Duodenal mucosa (tissue), 2 donors: Measurements from ENCODE around the gene BRD3.

ENCODE experiments used
- H3K27ac ChIP-seq: one replicate; pipeline ENCODE4 v1.7.0; 2013; ENCODE audit warnings: low read depth, low read length
- H3K27me3 ChIP-seq, 2 donors: one replicate each; pipeline ENCODE4 v1.7.0; 2013; ENCODE audit warnings: low read length in 2 of 2, control low read depth in 1 of 2; ENCODE audit not compliant: insufficient read depth in 2 of 2, control insufficient read depth in 1 of 2
- H3K36me3 ChIP-seq, 2 donors: one replicate each; pipeline ENCODE4 v1.7.0; 2013; ENCODE audit warnings: low read length in 2 of 2, control low read depth in 1 of 2; ENCODE audit not compliant: insufficient read depth in 2 of 2, control insufficient read depth in 1 of 2
- H3K4me1 ChIP-seq, 2 donors: one replicate each; pipeline ENCODE4 v1.7.0; 2013; ENCODE audit warnings: low read length in 2 of 2, control low read depth in 1 of 2; ENCODE audit not compliant: insufficient read depth in 2 of 2, control insufficient read depth in 1 of 2
- H3K4me3 ChIP-seq, 2 donors: one replicate each; pipeline ENCODE4 v1.7.0; 2013; ENCODE audit warnings: low read length in 2 of 2, low read depth in 1 of 2
- H3K9ac ChIP-seq, 2 donors: one replicate each; pipeline ENCODE4 v1.7.0; 2013; ENCODE audit warnings: low read length in 2 of 2, low read depth in 1 of 2
- H3K9me3 ChIP-seq, 2 donors: one replicate each; pipeline ENCODE4 v1.7.0; 2013; ENCODE audit warnings: low read length in 2 of 2, control low read depth in 1 of 2; ENCODE audit not compliant: control insufficient read depth in 1 of 2

Gene BRD3

GRCh38 chr9:134004131-134004873 lies 63.5 kb downstream of the BRD3 start:
- Histone ChIP-seq H3K4me1 (no peaks in the 10 kb centered on the region), H3K4me3 (no peak overlapping the region), H3K9me3 (no peaks in the 10 kb centered on the region), H3K27ac (no peak overlapping the region), H3K27me3 (peaks cover 0 to 7% of the 10 kb centered on the region in 2 donors), H3K36me3 (no peaks in the 10 kb centered on the region), H3K9ac (no peak overlapping the region)

- Histone ChIP-seq H3K27me3 (peaks cover 0 to under 1% of the 10 kb centered on the region in 2 donors), H3K27ac (no peak overlapping the region), H3K36me3 (no peaks in the 10 kb centered on the region), H3K4me3 (no peak overlapping the region), H3K9ac (no peak overlapping the region), H3K4me1 (no peaks in the 10 kb centered on the region), H3K9me3 (no peaks in the 10 kb centered on the region)
Measured at GRCh38 chr9:134003237-134003636, 64.6 kb downstream of the BRD3 start.

GRCh38 chr9:134002796-134003195 lies 65.0 kb downstream of the BRD3 start:
- H3K27me3 ChIP-seq = no peaks in the 10 kb centered on the region
- H3K4me1 ChIP-seq = no peaks in the 10 kb centered on the region
- H3K27ac ChIP-seq = no peak overlapping the region
- no peak overlapping the region for H3K4me3 ChIP-seq
- H3K36me3 ChIP-seq = no peaks in the 10 kb centered on the region
- no peak overlapping the region for H3K9ac ChIP-seq
- H3K9me3 ChIP-seq = no peaks in the 10 kb centered on the region

- Histone ChIP-seq H3K9me3 (no peaks in the 10 kb centered on the region), H3K4me3 (no peak overlapping the region), H3K9ac (no peak overlapping the region), H3K4me1 (no peaks in the 10 kb centered on the region), H3K27me3 (no peaks in the 10 kb centered on the region), H3K27ac (no peak overlapping the region), H3K36me3 (no peaks in the 10 kb centered on the region)
Measured at GRCh38 chr9:133999851-134000265, 68.0 kb downstream of the BRD3 start.

- no peaks in the 10 kb centered on the region for H3K27me3 ChIP-seq
- peaks cover 1 to 5% of the 10 kb centered on the region in 2 donors for H3K4me1 ChIP-seq
- H3K27ac ChIP-seq = no peak overlapping the region
- no peak overlapping the region for H3K4me3 ChIP-seq
- no peak overlapping the region for H3K9ac ChIP-seq
- H3K36me3 ChIP-seq = no peaks in the 10 kb centered on the region
- H3K9me3 ChIP-seq = no peaks in the 10 kb centered on the region
Measured at GRCh38 chr9:133998915-133999595, 68.8 kb downstream of the BRD3 start.

GRCh38 chr9:133997584-133997983 lies 70.2 kb downstream of the BRD3 start:
- Histone ChIP-seq H3K9me3 (no peaks in the 10 kb centered on the region), H3K4me3 (no peak overlapping the region), H3K4me1 (peaks cover 11 to 17% of the 10 kb centered on the region in 2 donors), H3K9ac (no peak overlapping the region), H3K27ac (no peak overlapping the region), H3K36me3 (no peaks in the 10 kb centered on the region), H3K27me3 (no peaks in the 10 kb centered on the region)

GRCh38 chr9:133996531-133997520 lies 71.0 kb downstream of the BRD3 start:
- no peak overlapping the region for H3K9ac ChIP-seq
- no peaks in the 10 kb centered on the region for H3K36me3 ChIP-seq
- H3K27ac ChIP-seq = no peak overlapping the region
- no peaks in the 10 kb centered on the region for H3K9me3 ChIP-seq
- peaks cover 11 to 17% of the 10 kb centered on the region in 2 donors for H3K4me1 ChIP-seq
- no peaks in the 10 kb centered on the region for H3K27me3 ChIP-seq
- no peak overlapping the region for H3K4me3 ChIP-seq

GRCh38 chr9:133995012-133995896 lies 72.6 kb downstream of the BRD3 start:
- H3K9me3 ChIP-seq = no peaks in the 10 kb centered on the region
- no peaks in the 10 kb centered on the region for H3K36me3 ChIP-seq
- H3K9ac ChIP-seq = no peak overlapping the region
- H3K4me3 ChIP-seq = no peak overlapping the region
- peaks cover 16 to 27% of the 10 kb centered on the region in 2 donors for H3K4me1 ChIP-seq
- no peaks in the 10 kb centered on the region for H3K27me3 ChIP-seq
- H3K27ac ChIP-seq = no peak overlapping the region

GRCh38 chr9:133994353-133995011 lies 73.3 kb downstream of the BRD3 start:
- Histone ChIP-seq H3K4me3 (no peak overlapping the region), H3K9me3 (no peaks in the 10 kb centered on the region), H3K27me3 (no peaks in the 10 kb centered on the region), H3K27ac (no peak overlapping the region), H3K4me1 (peaks cover 22 to 34% of the 10 kb centered on the region in 2 donors), H3K36me3 (no peaks in the 10 kb centered on the region), H3K9ac (no peak overlapping the region)
